ENCODE results near the gene RHOF.

Gene RHOF

DNA sequence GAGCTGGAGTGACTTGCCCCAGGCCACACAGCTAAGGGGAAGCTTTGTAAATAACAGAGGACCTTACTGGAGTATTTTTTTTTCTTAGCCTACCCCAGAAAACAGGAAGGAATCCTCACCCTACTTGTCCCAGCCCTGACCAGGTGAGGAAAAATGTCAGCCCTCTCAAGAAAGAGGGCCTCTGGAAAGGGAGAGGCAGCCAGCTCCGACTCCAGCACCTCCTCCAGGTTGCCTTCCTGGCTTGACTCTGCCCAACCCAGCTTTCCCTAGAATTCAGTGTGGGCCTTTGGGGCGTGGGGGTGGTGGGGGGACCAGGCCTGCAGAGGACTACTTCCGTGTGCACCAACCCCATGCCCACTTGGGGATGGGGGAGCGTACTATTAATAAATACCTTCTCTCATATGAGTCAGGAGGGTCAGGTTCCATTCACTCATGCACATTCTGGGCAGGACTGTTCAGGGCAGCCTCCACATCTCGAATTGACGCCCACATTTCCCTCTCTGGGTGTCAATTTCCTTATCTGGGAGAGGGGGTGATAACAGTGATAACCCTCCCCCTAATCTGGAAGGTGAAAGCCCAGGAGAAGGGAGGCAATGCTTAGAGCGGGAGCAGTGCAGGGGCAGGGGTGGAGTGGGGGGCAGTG lies 5.2 kb downstream of the RHOF start:
- TF ChIP-seq, protein P1, sequence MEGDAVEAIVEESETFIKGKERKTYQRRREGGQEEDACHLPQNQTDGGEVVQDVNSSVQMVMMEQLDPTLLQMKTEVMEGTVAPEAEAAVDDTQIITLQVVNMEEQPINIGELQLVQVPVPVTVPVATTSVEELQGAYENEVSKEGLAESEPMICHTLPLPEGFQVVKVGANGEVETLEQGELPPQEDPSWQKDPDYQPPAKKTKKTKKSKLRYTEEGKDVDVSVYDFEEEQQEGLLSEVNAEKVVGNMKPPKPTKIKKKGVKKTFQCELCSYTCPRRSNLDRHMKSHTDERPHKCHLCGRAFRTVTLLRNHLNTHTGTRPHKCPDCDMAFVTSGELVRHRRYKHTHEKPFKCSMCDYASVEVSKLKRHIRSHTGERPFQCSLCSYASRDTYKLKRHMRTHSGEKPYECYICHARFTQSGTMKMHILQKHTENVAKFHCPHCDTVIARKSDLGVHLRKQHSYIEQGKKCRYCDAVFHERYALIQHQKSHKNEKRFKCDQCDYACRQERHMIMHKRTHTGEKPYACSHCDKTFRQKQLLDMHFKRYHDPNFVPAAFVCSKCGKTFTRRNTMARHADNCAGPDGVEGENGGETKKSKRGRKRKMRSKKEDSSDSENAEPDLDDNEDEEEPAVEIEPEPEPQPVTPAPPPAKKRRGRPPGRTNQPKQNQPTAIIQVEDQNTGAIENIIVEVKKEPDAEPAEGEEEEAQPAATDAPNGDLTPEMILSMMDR (IDR thresholded peaks at IDR 0.05): no peak

DNA sequence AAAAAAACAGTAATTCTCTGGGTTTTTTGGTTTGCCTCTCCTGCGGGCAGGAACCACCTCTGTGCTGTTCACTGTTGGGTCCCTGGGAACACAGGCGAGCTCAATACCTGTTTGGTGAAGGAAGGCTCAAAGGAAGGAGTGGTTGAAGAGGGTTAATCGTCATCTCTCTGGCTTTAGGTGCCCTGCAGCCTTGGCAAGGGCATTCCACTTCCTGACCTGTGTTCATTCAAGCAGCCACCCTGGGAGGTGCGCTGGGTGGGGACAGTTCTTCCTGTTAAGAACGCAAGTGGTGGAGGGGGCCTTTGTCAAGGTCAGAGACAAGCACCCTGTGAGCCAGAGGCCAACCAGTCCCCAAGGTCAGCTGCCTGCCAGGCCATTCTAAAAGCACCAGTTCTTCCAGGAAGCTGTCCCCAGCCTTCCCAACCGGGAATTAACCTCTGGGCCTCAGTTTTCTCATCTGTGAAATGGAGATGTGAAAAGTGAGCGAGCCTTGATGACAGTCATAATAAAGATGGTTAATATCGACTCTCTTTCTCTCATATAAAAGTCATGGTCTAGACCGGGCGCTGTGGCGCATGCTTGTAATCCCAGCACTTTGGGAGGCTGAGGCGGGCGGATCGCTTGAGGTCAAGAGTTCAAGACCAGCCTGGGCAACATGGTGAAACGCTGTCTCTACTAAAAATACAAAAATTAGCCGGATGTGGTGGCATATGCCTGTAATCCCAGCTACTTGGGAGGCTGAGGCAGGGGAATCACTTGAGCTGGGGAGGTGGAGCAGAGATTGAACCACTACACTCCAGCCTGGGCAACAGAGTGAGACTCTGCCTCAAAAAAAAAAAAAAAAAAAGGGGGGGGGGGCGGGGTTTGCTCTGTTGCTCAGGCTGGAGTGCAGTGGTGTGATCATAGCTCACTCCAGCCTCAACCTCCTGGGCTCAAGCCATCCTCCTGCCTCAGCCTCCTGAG lies 6.1 kb downstream of the RHOF start:
- TF ChIP-seq, protein P1 (IDR thresholded peaks at IDR 0.05): no peak
- no peak for TF ChIP-seq ZFX (IDR thresholded peaks at IDR 0.05; ENCODE audit: borderline replicate concordance)
- H3K27ac ChIP-seq: peak overlapping the region; percentile 43; the same call in 1 of the 2 replicates

More for the DNA sequence above, 5.2 kb downstream of the RHOF start:
- no peak overlapping the region for H3K27ac ChIP-seq

DNA sequence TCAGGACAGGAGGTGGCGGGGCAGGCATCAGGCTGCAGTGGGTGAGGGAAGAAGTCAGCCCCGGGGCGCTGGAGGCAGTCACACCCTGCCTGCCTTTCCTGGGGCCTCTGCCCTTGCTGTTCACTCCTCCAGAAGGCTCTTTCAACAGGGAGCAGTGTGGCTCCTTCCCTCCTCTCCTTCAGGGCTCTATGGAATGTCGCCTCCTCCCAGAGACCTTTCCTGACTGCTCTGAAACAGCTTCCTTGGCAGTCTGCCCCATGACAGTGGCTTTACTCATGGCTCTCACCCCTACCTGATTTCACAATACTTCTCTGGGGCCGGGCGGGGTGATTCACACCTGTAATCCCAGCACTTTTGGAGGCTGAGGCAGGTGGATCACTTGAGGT lies 7.1 kb downstream of the RHOF start:
- no peak for TF ChIP-seq ZFX (IDR thresholded peaks at IDR 0.05; ENCODE audit: borderline replicate concordance)
- TF ChIP-seq, protein P1 (IDR thresholded peaks at IDR 0.05): no peak
- peak overlapping the region; percentile 43 for H3K27ac ChIP-seq

DNA sequence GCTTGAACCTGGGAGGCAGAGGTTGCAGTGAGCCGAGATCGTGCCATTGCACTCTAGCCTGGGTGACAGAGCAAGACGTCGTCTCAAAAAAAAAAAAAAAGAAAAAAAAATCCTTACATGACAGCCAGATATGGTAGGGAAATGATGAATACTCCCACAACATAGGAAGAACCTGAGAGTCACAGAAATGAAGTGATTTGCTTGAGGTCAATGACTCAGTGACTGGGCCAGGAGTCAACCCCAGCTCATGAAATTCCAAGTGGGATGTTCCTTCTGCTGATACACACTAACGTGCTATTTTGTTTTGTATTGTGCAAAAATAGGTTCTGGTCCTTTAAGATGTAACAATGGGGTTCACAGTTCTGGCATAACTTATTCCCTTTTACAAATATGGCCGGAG lies 9.0 kb downstream of the RHOF start:
- TF ChIP-seq ZFX (IDR thresholded peaks at IDR 0.05; ENCODE audit: borderline replicate concordance): no peak
- TF ChIP-seq, protein P1 (IDR thresholded peaks at IDR 0.05): no peak
- 0 out of 2 replicates have a peak overlapping the region, but pooled peaks have one; percentile 43 for H3K27ac ChIP-seq

DNA sequence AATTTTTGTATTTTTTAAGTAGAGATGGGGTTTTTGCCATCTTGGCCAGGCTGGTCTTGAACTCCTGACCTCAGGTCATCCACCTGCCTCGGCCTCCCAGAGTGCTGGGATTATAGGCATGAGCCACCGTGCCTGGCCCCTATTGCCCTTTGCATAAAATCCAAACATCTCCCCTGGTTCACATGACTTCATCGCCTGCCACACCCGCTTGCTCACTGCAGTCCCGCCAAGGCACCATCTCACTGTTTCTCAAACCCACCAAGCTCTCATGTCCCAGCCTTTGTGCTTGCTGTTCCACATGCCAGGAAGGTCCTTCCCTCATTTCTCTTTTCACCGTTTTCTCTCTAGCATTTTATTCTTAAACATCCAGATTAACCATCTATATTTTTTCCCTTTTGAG lies 9.7 kb downstream of the RHOF start:
- H3K27ac ChIP-seq: no peak overlapping the region
- TF ChIP-seq, protein P1 (IDR thresholded peaks at IDR 0.05): no peak
- no peak for TF ChIP-seq ZFX (IDR thresholded peaks at IDR 0.05; ENCODE audit: borderline replicate concordance)

DNA sequence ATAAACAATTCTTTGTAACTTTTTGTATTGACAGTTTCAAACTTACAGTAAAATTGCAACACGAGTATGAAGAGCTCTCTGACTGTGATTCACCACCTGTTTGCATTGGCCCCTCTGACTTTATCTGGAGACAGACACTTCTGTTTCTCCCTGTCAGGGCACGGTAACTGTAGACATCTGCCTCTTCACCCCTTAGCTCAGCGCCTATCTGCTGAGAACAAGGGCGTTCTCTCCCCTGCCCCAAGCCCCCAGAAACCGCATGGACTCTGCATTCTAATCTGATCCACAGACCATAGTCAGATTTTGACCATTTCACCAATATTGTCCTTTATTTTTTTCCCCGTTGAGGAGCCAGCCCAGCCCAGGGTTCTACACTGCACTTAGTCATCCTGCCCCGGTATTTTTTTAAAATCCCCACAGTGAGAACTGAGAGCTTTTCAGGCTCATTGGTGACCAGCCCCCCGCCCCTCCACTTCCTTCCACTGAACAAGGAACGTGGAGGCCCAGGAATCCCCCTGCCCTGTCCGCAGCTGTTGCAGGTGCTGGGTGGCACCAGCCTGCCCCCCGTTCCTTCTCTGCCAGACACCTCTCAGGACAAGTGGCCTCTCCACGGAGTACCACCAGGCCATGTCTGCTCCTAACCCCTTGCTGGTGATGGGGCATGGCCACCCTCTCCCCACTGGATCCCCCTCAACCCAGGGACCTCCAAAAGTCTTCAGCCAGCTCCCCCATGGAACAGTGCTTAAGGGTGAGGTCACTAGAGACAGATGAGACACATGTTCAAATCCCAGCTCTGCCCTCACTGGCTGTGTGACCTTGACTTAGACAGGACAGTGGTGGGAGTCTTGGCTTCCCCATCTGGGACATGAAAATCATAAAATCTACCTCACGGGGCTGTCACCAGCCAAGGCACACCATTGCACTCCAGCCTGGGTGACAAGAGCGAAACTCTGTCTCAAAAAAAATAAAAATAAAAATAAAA lies 11.2 kb downstream of the RHOF start:
- H3K27ac ChIP-seq: 0 out of 2 replicates have a peak overlapping the region, but pooled peaks have one; percentile 9
- TF ChIP-seq, protein P1 (IDR thresholded peaks at IDR 0.05): no peak
- TF ChIP-seq ZFX (IDR thresholded peaks at IDR 0.05; ENCODE audit: borderline replicate concordance): no peak

All from 22Rv1 (cell line).